WTC11 (cell line): ENCODE data around the gene SARDH. TPM values are rescaled to one million over a fixed set of nuclear protein-coding genes. Genes with fewer than 3 reads are reported as not detected.

Experiments
- ATAC-seq: fragments of 200-7000 bp; cut with Tn5 transposase; 2 replicates; pipeline ENCODE4 v1.10.0; 2021; ENCODE audit warnings: mild to moderate bottlenecking, moderate library complexity
- CTCF ChIA-PET: fragments of 300-600 bp; sonication (Branson Sonifier 250); formaldehyde crosslinking; loops from one replicate; lab custom pipeline; 2021; ENCODE audit warnings: antibody characterized with exemption; lab: Charles Lee
- POLR2A ChIA-PET: fragments of 350-600 bp; sonication (Branson Sonifier 250); formaldehyde crosslinking; loops from one replicate; lab custom pipeline; 2021; ENCODE audit warnings: antibody characterized with exemption; lab: Charles Lee
- DNase-seq: peaks from one replicate; pipeline ENCODE4 v3.0.0; 2021; ENCODE audit warnings: low spot score
- H3K27ac Mint-ChIP-seq: 2 replicates; pipeline ENCODE4 v1.8.0; 2021; ENCODE audit warnings: mixed read lengths
- H3K27me3 Mint-ChIP-seq: 2 replicates; pipeline ENCODE4 v1.8.0; 2021; ENCODE audit warnings: low read depth, mild to moderate bottlenecking, moderate library complexity, mixed read lengths
- H3K36me3 Mint-ChIP-seq: 2 replicates; pipeline ENCODE4 v1.8.0; 2021; ENCODE audit warnings: mixed read lengths
- H3K4me1 Mint-ChIP-seq: 2 replicates; pipeline ENCODE4 v1.8.0; 2022; ENCODE audit warnings: mixed read lengths
- H3K4me3 Mint-ChIP-seq: 2 replicates; pipeline ENCODE4 v1.8.0; 2021; ENCODE audit warnings: mild to moderate bottlenecking, moderate library complexity, mixed read lengths
- H3K9me3 Mint-ChIP-seq: 2 replicates; pipeline ENCODE4 v1.8.0; 2021; ENCODE audit warnings: mixed read lengths
- CREB1 ChIP-seq: sonication (generic); formaldehyde crosslinking; IDR thresholded peaks from 2 replicates; pipeline ENCODE4 v1.8.0; 2023; ENCODE audit warnings: mild to moderate bottlenecking, missing genetic modification reagents
- CTCF ChIP-seq: fragments of 200-600 bp; IDR thresholded peaks from 2 replicates; pipeline ENCODE4 v1.8.0; 2022; ENCODE audit warnings: antibody characterized with exemption
- E2F4 ChIP-seq: sonication (generic); formaldehyde crosslinking; IDR thresholded peaks from 2 replicates; pipeline ENCODE4 v1.8.1; 2022; ENCODE audit warnings: low read depth, mild to moderate bottlenecking, moderate library complexity, missing genetic modification reagents, borderline replicate concordance
- GRHL2 ChIP-seq: fragments of 250-450 bp; sonication (Bioruptor Pico); IDR thresholded peaks from 2 replicates; pipeline ENCODE4 v1.8.0; 2022; ENCODE audit warnings: mild to moderate bottlenecking, moderate library complexity; ENCODE audit not compliant: insufficient replicate concordance, severe bottlenecking
- IRF1 ChIP-seq: sonication (generic); formaldehyde crosslinking; IDR thresholded peaks from 2 replicates; pipeline ENCODE4 v1.8.0; 2023; ENCODE audit warnings: missing genetic modification reagents
- MAX ChIP-seq: sonication (generic); formaldehyde crosslinking; IDR thresholded peaks from 2 replicates; pipeline ENCODE4 v1.8.0; 2022; ENCODE audit warnings: mild to moderate bottlenecking, missing genetic modification reagents
- MLX ChIP-seq: sonication (generic); formaldehyde crosslinking; IDR thresholded peaks from 2 replicates; pipeline ENCODE4 v1.8.1; 2023; ENCODE audit warnings: mild to moderate bottlenecking, missing genetic modification reagents, moderate library complexity
- NFYB ChIP-seq: sonication (generic); formaldehyde crosslinking; conservative IDR thresholded peaks from 2 replicates; pipeline ENCODE4 v1.8.0; 2022; ENCODE audit warnings: low read depth, missing genetic modification reagents
- STAT6 ChIP-seq: sonication (generic); formaldehyde crosslinking; conservative IDR thresholded peaks from 2 replicates; pipeline ENCODE4 v1.8.1; 2023; ENCODE audit warnings: mild to moderate bottlenecking, low read depth, missing genetic modification reagents, moderate library complexity
- ZBTB21 ChIP-seq: sonication (generic); formaldehyde crosslinking; IDR thresholded peaks from 2 replicates; pipeline ENCODE4 v1.8.1; 2023; ENCODE audit warnings: mild to moderate bottlenecking, missing genetic modification reagents, borderline replicate concordance
- ZNF232 ChIP-seq: sonication (generic); formaldehyde crosslinking; IDR thresholded peaks from 2 replicates; pipeline ENCODE4 v1.8.0; 2022; ENCODE audit warnings: mild to moderate bottlenecking, missing genetic modification reagents
- ZNF263 ChIP-seq: sonication (generic); formaldehyde crosslinking; IDR thresholded peaks from 2 replicates; pipeline ENCODE4 v1.8.1; 2022; ENCODE audit warnings: low read depth, mild to moderate bottlenecking, moderate library complexity, missing genetic modification reagents
- ZNF281 ChIP-seq: sonication (generic); formaldehyde crosslinking; IDR thresholded peaks from 2 replicates; pipeline ENCODE4 v1.8.0; 2023; ENCODE audit warnings: mild to moderate bottlenecking, missing genetic modification reagents
- ZNF416 ChIP-seq: fragments of 250-450 bp; sonication (Bioruptor Pico); IDR thresholded peaks from 2 replicates; pipeline ENCODE4 v1.9.0; 2021; ENCODE audit warnings: mild to moderate bottlenecking, inconsistent platforms
- ZNF425 ChIP-seq: fragments of 250-450 bp; sonication (Bioruptor Pico); conservative IDR thresholded peaks from 2 replicates; pipeline ENCODE4 v1.9.0; 2021; ENCODE audit warnings: mild to moderate bottlenecking
- ZNF512 ChIP-seq: sonication (generic); formaldehyde crosslinking; IDR thresholded peaks from 2 replicates; pipeline ENCODE4 v1.8.1; 2022; ENCODE audit warnings: missing genetic modification reagents, borderline replicate concordance
- ZNF671 ChIP-seq: fragments of 250-450 bp; sonication (Bioruptor Pico); IDR thresholded peaks from 2 replicates; pipeline ENCODE4 v1.8.0; 2021; ENCODE audit warnings: mild to moderate bottlenecking
- total RNA-seq: library from RNA; stranded (reverse); gene quantifications from 3 replicates; pipeline ENCODE4 v1.2.3, GENCODE V29; 2021

The SARDH gene
- total RNA-seq, 1 experiment from 2014 or later = 8.5 TPM

GRCh38 chr9:133641861-133642595, 96.1 kb downstream of the SARDH start:
- ChIA-PET POLR2A (no interaction called here), CTCF (interaction anchor here (1.1 to 1.5 kb wide), 2 partner anchors 140 to 182 kb away, joined by 3 to 4 read pairs; partner anchors contain the start of gene CACFD1)

GRCh38 chr9:133641396-133641655, 96.8 kb downstream of the SARDH start:
- no peak for ATAC-seq
- Mint-ChIP-seq H3K36me3 (no peaks in the 10 kb centered on the region), H3K4me3 (no peak overlapping the region), H3K27ac (no peak overlapping the region), H3K9me3 (no peaks in the 10 kb centered on the region), H3K27me3 (no peaks in the 10 kb centered on the region), H3K4me1 (peaks cover 15% of the 10 kb centered on the region)
- ChIA-PET CTCF (no interaction called here), POLR2A (no interaction called here)
- DNase-seq = no peak
- TF ChIP-seq ZNF671 (CRISPR knock-in tag) = no peak
- TF ChIP-seq ZNF263 (CRISPR knock-in tag) = no peak
- no peak for TF ChIP-seq ZNF416
- TF ChIP-seq ZNF281 (CRISPR knock-in tag) = no peak
- no peak for TF ChIP-seq MAX (CRISPR knock-in tag)
- TF ChIP-seq CTCF = no peak
- TF ChIP-seq NFYB (CRISPR knock-in tag) = no peak
- TF ChIP-seq ZNF232 (CRISPR knock-in tag) = no peak
- TF ChIP-seq CREB1 (CRISPR knock-in tag) = no peak
- TF ChIP-seq STAT6 (CRISPR knock-in tag) = no peak
- TF ChIP-seq ZNF512 (CRISPR knock-in tag) = no peak
- no peak for TF ChIP-seq MLX (CRISPR knock-in tag)
- TF ChIP-seq ZNF425 (CRISPR knock-in tag) = no peak
- TF ChIP-seq E2F4 = no peak
- TF ChIP-seq ZBTB21 (CRISPR knock-in tag) = no peak
- TF ChIP-seq IRF1 (CRISPR knock-in tag) = no peak

More at GRCh38 chr9:133641861-133642595, 96.1 kb downstream of the SARDH start:
- Mint-ChIP-seq H3K4me3 (no peak overlapping the region), H3K27ac (no peak overlapping the region; the same call in 1 of the 2 replicates), H3K4me1 (peaks cover 15% of the 10 kb centered on the region), H3K27me3 (no peaks in the 10 kb centered on the region), H3K36me3 (no peaks in the 10 kb centered on the region), H3K9me3 (no peaks in the 10 kb centered on the region)
- TF ChIP-seq ZNF671 (CRISPR knock-in tag) = no peak
- TF ChIP-seq GRHL2 = no peak
- TF ChIP-seq ZNF232 (CRISPR knock-in tag) = no peak
- DNase-seq = no peak
- no peak for ATAC-seq
